ENCODE measurements around the gene FGF14. TPM values are rescaled to one million over a fixed set of nuclear protein-coding genes. Genes with fewer than 3 reads are reported as not detected.

Gene FGF14
- total and polyA plus RNA-seq, 2 experiments from 2014 or later, result 0.03 TPM; not detected in 1

GRCh38 chr13:102351521-102351920 lies 50.3 kb downstream of the FGF14 start:
- no peak overlapping the region for H3K27ac ChIP-seq (ENCODE audit: low read depth)
- no peak overlapping the region for H3K4me2 ChIP-seq
- ATAC-seq, result no peak
- Mint-ChIP-seq H3K9me3 (no peaks in the 10 kb centered on the region), H3K27ac (no peak overlapping the region), H3K4me1 (peaks cover 9% of the 10 kb centered on the region), H3K4me3 (no peak overlapping the region), H3K27me3 (ENCODE audit: insufficient read depth, low read depth, poor library complexity) (no peaks in the 10 kb centered on the region), H3K36me3 (ENCODE audit: low read depth) (no peaks in the 10 kb centered on the region)
- H3K36me3 ChIP-seq (ENCODE audit: insufficient read depth), result no peaks in the 10 kb centered on the region; the same call in 1 of the 2 replicates
- TF ChIP-seq STAT1 (IDR thresholded peaks at IDR 0.05; ENCODE audit: unreplicated experiment) (no peak), ZNF114 (CRISPR knock-in tag; IDR thresholded peaks at IDR 0.05) (no peak), ZNF331 (CRISPR knock-in tag; IDR thresholded peaks at IDR 0.05; ENCODE audit: low read depth) (no peak), ETS1 (IDR thresholded peaks at IDR 0.05) (no peak), EZH2phosphoT487 (IDR thresholded peaks at IDR 0.05; ENCODE audit: unreplicated experiment) (no peak), NANOG (IDR thresholded peaks at IDR 0.05; ENCODE audit: borderline replicate concordance) (no peak), POLR2AphosphoS5 (IDR thresholded peaks at IDR 0.05; ENCODE audit: low read depth) (no peak), EZH2 (IDR thresholded peaks at IDR 0.05; ENCODE audit: low read depth, unreplicated experiment) (no peak), ZNF462 (CRISPR knock-in tag; IDR thresholded peaks at IDR 0.05) (no peak), CREB1 (CRISPR knock-in tag; IDR thresholded peaks at IDR 0.05; ENCODE audit: low read depth) (no peak), JUNB (IDR thresholded peaks at IDR 0.05; ENCODE audit: unreplicated experiment) (no peak)
- TF ChIP-seq, protein P1, sequence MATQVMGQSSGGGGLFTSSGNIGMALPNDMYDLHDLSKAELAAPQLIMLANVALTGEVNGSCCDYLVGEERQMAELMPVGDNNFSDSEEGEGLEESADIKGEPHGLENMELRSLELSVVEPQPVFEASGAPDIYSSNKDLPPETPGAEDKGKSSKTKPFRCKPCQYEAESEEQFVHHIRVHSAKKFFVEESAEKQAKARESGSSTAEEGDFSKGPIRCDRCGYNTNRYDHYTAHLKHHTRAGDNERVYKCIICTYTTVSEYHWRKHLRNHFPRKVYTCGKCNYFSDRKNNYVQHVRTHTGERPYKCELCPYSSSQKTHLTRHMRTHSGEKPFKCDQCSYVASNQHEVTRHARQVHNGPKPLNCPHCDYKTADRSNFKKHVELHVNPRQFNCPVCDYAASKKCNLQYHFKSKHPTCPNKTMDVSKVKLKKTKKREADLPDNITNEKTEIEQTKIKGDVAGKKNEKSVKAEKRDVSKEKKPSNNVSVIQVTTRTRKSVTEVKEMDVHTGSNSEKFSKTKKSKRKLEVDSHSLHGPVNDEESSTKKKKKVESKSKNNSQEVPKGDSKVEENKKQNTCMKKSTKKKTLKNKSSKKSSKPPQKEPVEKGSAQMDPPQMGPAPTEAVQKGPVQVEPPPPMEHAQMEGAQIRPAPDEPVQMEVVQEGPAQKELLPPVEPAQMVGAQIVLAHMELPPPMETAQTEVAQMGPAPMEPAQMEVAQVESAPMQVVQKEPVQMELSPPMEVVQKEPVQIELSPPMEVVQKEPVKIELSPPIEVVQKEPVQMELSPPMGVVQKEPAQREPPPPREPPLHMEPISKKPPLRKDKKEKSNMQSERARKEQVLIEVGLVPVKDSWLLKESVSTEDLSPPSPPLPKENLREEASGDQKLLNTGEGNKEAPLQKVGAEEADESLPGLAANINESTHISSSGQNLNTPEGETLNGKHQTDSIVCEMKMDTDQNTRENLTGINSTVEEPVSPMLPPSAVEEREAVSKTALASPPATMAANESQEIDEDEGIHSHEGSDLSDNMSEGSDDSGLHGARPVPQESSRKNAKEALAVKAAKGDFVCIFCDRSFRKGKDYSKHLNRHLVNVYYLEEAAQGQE (IDR thresholded peaks at IDR 0.05; ENCODE audit: unreplicated experiment), result no peak
- H3K4me3 ChIP-seq, result no peak overlapping the region
- no peaks in the 10 kb centered on the region for H4K20me1 ChIP-seq (replicated peaks; ENCODE audit: insufficient read depth)
- no peaks in the 10 kb centered on the region for H3K79me2 ChIP-seq (replicated peaks; ENCODE audit: insufficient read depth)
- no peaks in the 10 kb centered on the region for H3K4me1 ChIP-seq (ENCODE audit: insufficient read depth)
- no peak for DNase-seq (ENCODE audit: low spot score)
- no peak overlapping the region for H2AFZ ChIP-seq
- H3F3A ChIP-seq (replicated peaks; ENCODE audit: low read depth), result no peaks in the 10 kb centered on the region
- H3K9me2 ChIP-seq (ENCODE audit: insufficient read depth), result 0 out of 2 replicates have a peak, but pooled peaks cover 3% of the 10 kb centered on the region
- no peaks in the 10 kb centered on the region for H3K27me3 ChIP-seq (ENCODE audit: insufficient read depth)

Data from GM23338 (cell line).